GM18907 (cell line): Measurements from ENCODE around the gene LGALS9.
"Not testable (repeated sequence)": the region's sequence is repeated elsewhere in the genome, so short reads cannot be mapped to it uniquely, and the experiment has no call there.

ENCODE experiments used
- ATAC-seq: cut with Tn5 transposase; IDR thresholded peaks from one replicate; pipeline ENCODE4 v1.9.1; 2021; ENCODE audit warnings: mild to moderate bottlenecking, moderate library complexity; ENCODE audit not compliant: unreplicated experiment

LGALS9 gene

GRCh38 chr17:27670791-27671590, 40.0 kb downstream of the LGALS9 start:
- ATAC-seq = no peak

- no peak for ATAC-seq
Observed at GRCh38 chr17:27671591-27671910, 40.6 kb downstream of the LGALS9 start.

- not testable (repeated sequence) for ATAC-seq
Observed at GRCh38 chr17:27671977-27672480, 41.0 kb downstream of the LGALS9 start.

DNA sequence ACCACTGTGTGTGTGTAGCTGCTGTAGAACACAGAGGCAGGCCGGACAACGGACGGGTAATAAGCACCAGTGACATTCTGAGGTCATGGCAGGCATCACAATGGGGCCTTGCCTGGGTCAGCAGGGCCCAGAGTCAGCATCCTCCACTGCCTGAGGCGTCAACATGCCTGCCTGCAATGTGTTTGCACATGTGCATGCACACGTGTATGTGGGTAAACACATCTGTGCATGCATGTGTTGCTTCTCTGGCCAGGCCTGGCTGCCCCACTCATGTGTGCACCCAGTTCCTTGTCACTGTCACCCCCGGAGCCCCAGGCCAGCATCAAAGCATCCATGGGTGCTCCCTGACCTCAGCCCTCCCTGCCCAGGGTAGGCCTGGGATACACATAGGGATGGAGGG, 43.3 kb downstream of the LGALS9 start:
- no peak for ATAC-seq

DNA sequence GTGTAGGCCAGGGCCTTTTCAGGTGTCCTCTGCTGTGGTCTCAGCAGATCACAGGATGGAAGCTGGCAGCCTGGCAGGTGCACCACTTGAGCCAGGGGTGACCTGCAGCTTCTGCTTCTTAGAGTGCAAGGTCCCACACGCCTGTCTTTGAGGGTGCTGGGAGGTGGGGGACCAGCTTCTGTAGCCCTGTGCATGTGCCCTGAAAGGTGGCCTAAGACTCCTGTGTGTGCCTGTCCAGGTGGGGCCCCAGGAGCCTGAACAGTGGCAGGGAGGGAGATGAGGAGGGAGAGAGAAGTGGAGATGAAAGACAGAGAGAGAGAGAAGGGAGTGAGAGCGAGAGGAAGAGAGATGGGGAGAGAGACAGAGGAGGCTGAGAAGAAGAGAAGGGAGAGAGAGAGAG, 46.2 kb downstream of the LGALS9 start:
- no peak for ATAC-seq

GRCh38 chr17:27686322-27686721, 55.3 kb downstream of the LGALS9 start:
- ATAC-seq = not testable (repeated sequence)

- ATAC-seq = no peak
Observed at GRCh38 chr17:27690882-27691281, 59.9 kb downstream of the LGALS9 start.

GRCh38 chr17:27695254-27695814, 64.3 kb downstream of the LGALS9 start:
- ATAC-seq = not testable (repeated sequence)
